Heart right ventricle (tissue), 16 donors: ENCODE measurements around the gene KRT82. TPM values are rescaled to one million over a fixed set of nuclear protein-coding genes. Genes with fewer than 3 reads are reported as not detected.
A peak's percentile ranks its signal among the peaks of the same experiment; 100 is the strongest.

Experiments used
- ATAC-seq, 8 donors: fragments of 200-7000 bp; cut with Tn5 transposase; one replicate each; pipeline ENCODE4 v1.9.1; 2020; ENCODE audit warnings: mild to moderate bottlenecking in 8 of 8, moderate library complexity in 8 of 8, moderate number of reproducible peaks in 1 of 8
- DNase-seq, 2 donors: peaks; one replicate each; pipeline ENCODE4 v3.0.0-alpha.2; 2020
- H3K27ac ChIP-seq, 10 donors: fragments of 200-600 bp; sonication (generic) in 2 of 10; one replicate each; pipeline versions ENCODE4 v1.5.0 to v1.8.0; 2020 to 2022; ENCODE audit warnings: mild to moderate bottlenecking in 3 of 10
- H3K27me3 ChIP-seq, 7 donors: fragments of 200-600 bp; one replicate each; pipeline ENCODE4 v1.8.0; 2021 to 2022; ENCODE audit warnings: mild to moderate bottlenecking in 2 of 7
- H3K36me3 ChIP-seq, 9 donors: fragments of 200-600 bp; sonication (generic) in 1 of 9; one replicate each; pipeline versions ENCODE4 v1.5.0 to v1.8.0; 2020 to 2022; ENCODE audit warnings: mild to moderate bottlenecking in 2 of 9
- H3K4me1 ChIP-seq, 9 donors: fragments of 200-600 bp; sonication (generic) in 1 of 9; one replicate each; pipeline versions ENCODE4 v1.5.0 to v1.8.0; 2020 to 2022; ENCODE audit warnings: mild to moderate bottlenecking in 4 of 9
- H3K4me3 ChIP-seq, 10 donors: fragments of 200-600 bp; sonication (generic) in 2 of 10; one replicate each; pipeline versions ENCODE4 v1.5.0 to v1.8.0; 2020 to 2022; ENCODE audit warnings: mild to moderate bottlenecking in 7 of 10, moderate library complexity in 2 of 10
- H3K9me3 ChIP-seq, 11 donors: fragments of 200-600 bp in 10 of 11; sonication (generic) in 2 of 11; one replicate each; pipeline versions ENCODE4 v1.5.0 to v1.8.0; 2013 to 2022; ENCODE audit warnings: mild to moderate bottlenecking in 2 of 11, control low read depth in 1 of 11, moderate library complexity in 1 of 11
- CTCF ChIP-seq, 9 donors: fragments of 200-600 bp; sonication (generic) in 2 of 9; IDR thresholded peaks; one replicate each; pipeline versions ENCODE4 v1.5.0 to v1.8.0; 2021 to 2022; ENCODE audit warnings: antibody characterized with exemption in 9 of 9, mild to moderate bottlenecking in 5 of 9, moderate library complexity in 1 of 9
- WGBS, 2 donors: extraction: QIAGEN DNeasy Blood & Tissue Kit; methylation state at CpG; one replicate each; pipeline ENCODE4 v1.1.7; 2013; ENCODE audit warnings: inconsistent platforms in 1 of 2; 5-methylcytosine and 5-hydroxymethylcytosine counted together
- intact Hi-C, 10 donors: fragments of 100-400 bp; cut with DNase I; formaldehyde crosslinking; loops; one replicate each; pipeline versions ENCODE4 v1.11.1 to v1.14.2; 2022
- polyA plus RNA-seq, 2 donors: library from polyadenylated mRNA; stranded (reverse); fragments of 200-250 nt; gene quantifications; one replicate each; pipeline ENCODE4 v1.2.3, GENCODE V29; 2013
- total RNA-seq, 10 donors: library from RNA; stranded (reverse); fragmentation: NEBNext Ultra II Directional in 3 of 10; extraction: Animal tissue kit (Norgen Biotek cat#: 25700) in 3 of 10; gene quantifications; one replicate each; pipeline versions ENCODE4 v1.2.1 to v1.2.4, GENCODE V29; 2021 to 2023
- donor health status: Arrhythmogenic right ventricular cardiomyopathy.
- donor health status: ischemic (EF 13 %, LVEDD 7.1; RV severe dilation, severe dysfunction).
- donor health status: healthy with polysubstance abuse.
- donor health status: DM: no; HTN: yes; CAD: no.
- donor health status: DM: no; HTN: no; CAD: no.
- donor health status: ischemic (EF 25% LVEDD 6.9; RV normal size, moderate dysfunction).
- donor health status: ischemic (EF 25% LVEDD 5.7; RV mildly dilated, moderate dysfunction).
- donor health status: healthy.
- donor health status: DM: yes; HTN: yes; CAD: no.
- donor health status: Ischemic cardiomyopathy.
- donor health status: ischemic (EF 35%, LVEDD 5.7; RV mildly dilated, moderate dysfunction).
- donor health status: nonischemic (EF 11% LVEDD 7.7; RV severe dilation, severe dysfunction).
- donor health status: DM: yes; HTN: yes; CAD: no.
- donor health status: PGD.
- donor health status: ischemic (EF 29% LVEDD 5.4; RV normal size, mild dysfunction).
- donor health status: nonischemic (EF 23%, LVEDD 6.1; RV moderate dilation, normal function).

Gene KRT82
- total and polyA plus RNA-seq, 12 donors = not detected

- intact Hi-C loops = no loop called here
- Histone ChIP-seq H3K4me1 (peaks cover 0 to 11% (median 0%) of the 10 kb centered on the region in 9 donors), H3K9me3 (no peaks in the 10 kb centered on the region), H3K36me3 (no peaks in the 10 kb centered on the region), H3K27me3 (peaks cover 0 to 27% (median 18%) of the 10 kb centered on the region in 7 donors), H3K27ac (no peak overlapping the region), H3K4me3 (no peak overlapping the region)
- DNase-seq (no peak), ATAC-seq (peak in 2 of 8 donors; percentile 18 to 74)
- no peak for TF ChIP-seq CTCF (IDR thresholded peaks at IDR 0.05)
- 71 to 83% methylated on average over 5 of the region's 5 CpGs for WGBS, 2 donors
These were observed 34.7 kb upstream of the KRT82 start for GRCh38 chr12:52440821-52441319.

DNA sequence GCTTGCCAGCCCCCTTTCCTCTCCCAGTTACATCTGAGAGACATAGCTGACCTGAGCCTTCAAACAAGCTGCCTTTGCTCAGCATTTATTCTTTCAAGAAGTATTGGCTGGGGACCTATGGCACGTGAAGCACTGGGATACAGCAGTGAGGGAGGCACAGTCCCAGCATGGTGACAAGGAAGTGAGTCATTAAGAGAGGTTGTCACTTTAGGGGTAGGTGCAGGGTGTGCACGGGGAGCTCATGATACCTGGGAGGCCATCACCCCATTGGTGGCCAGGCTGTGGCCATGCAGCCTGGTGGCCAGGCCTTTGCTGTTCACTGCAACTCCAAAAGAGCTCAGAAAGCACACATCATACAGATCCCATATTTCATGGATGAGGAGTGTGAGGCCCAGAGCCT, 33.7 kb upstream of the KRT82 start:
- ATAC-seq (no peak), DNase-seq (no peak)
- H3K27ac ChIP-seq = no peak overlapping the region
- 56 to 61% methylated on average over 2 of the region's 2 CpGs for whole genome bisulfite sequencing, 2 donors
- H3K27me3 ChIP-seq = peaks cover 0 to 28% (median 18%) of the 10 kb centered on the region in 7 donors
- intact Hi-C loops = no loop called here
- H3K9me3 ChIP-seq = no peaks in the 10 kb centered on the region
- H3K36me3 ChIP-seq = no peaks in the 10 kb centered on the region
- no peak for TF ChIP-seq CTCF (IDR thresholded peaks at IDR 0.05)
- no peak overlapping the region for H3K4me3 ChIP-seq
- H3K4me1 ChIP-seq = peaks cover 0 to 11% (median 0%) of the 10 kb centered on the region in 9 donors

DNA sequence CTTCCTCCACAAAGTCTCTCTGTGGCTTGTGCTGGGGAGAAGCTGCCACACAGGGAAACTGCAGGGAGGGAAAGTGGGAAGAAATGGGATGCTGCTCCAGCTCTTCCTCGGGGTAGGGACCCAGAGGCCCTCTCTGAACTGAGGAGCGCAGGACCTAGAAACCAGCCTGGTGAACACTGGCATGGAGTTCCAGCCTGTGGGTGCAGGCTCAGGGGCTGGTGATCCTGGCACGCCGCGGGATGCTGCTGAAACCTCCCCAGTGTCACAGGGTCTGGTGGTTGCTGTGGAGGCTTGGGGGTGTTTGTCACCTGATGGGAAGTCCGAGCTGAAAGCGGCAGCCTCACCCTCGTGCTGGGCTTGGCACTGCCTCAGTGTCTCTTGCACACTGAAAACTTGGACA, 33.3 kb upstream of the KRT82 start:
- H3K27ac ChIP-seq = no peak overlapping the region
- WGBS, 2 donors = 75 to 76% methylated on average over 8 of the region's 8 CpGs
- no peak overlapping the region for H3K4me3 ChIP-seq
- no peaks in the 10 kb centered on the region for H3K36me3 ChIP-seq
- peaks cover 0 to 29% (median 19%) of the 10 kb centered on the region in 7 donors for H3K27me3 ChIP-seq
- TF ChIP-seq CTCF (IDR thresholded peaks at IDR 0.05) = no peak
- ATAC-seq (no peak), DNase-seq (no peak)
- intact Hi-C loops = no loop called here
- peaks cover 0 to 11% (median 0%) of the 10 kb centered on the region in 9 donors for H3K4me1 ChIP-seq
- H3K9me3 ChIP-seq = no peaks in the 10 kb centered on the region

- no peak for DNase-seq
- H3K27ac ChIP-seq = no peak overlapping the region
- 84 to 92% methylated on average over 8 of the region's 8 CpGs for WGBS, 2 donors
- no peaks in the 10 kb centered on the region for H3K9me3 ChIP-seq
- H3K27me3 ChIP-seq = peaks cover 0 to 28% (median 19%) of the 10 kb centered on the region in 7 donors
- no peak for ATAC-seq
- intact Hi-C loops = no loop called here
- H3K36me3 ChIP-seq = no peaks in the 10 kb centered on the region
- peaks cover 0 to 11% (median 0%) of the 10 kb centered on the region in 9 donors for H3K4me1 ChIP-seq
- H3K4me3 ChIP-seq = no peak overlapping the region
- no peak for TF ChIP-seq CTCF (IDR thresholded peaks at IDR 0.05)
These were observed 32.5 kb upstream of the KRT82 start for GRCh38 chr12:52438305-52439301.
